IPS-15b (cell line): Measurements from ENCODE around the gene CFAP92.
A peak's percentile ranks its signal among the peaks of the same experiment; 100 is the strongest.

Experiments used
- H3K27me3 ChIP-seq: one replicate; pipeline ENCODE4 v1.6.1; 2013; ENCODE audit warnings: low read length; ENCODE audit not compliant: control insufficient read depth, insufficient read depth
- H3K36me3 ChIP-seq: one replicate; pipeline ENCODE4 v1.6.1; 2013; ENCODE audit warnings: low read length; ENCODE audit not compliant: control insufficient read depth, insufficient read depth
- H3K4me1 ChIP-seq: one replicate; pipeline ENCODE4 v1.6.1; 2013; ENCODE audit warnings: mild to moderate bottlenecking, low read length; ENCODE audit not compliant: control insufficient read depth, insufficient read depth
- H3K4me3 ChIP-seq: one replicate; pipeline ENCODE4 v1.5.1; 2013; ENCODE audit warnings: low read depth, low read length
- H3K9ac ChIP-seq: one replicate; pipeline ENCODE4 v1.6.1; 2013; ENCODE audit warnings: low read depth, mild to moderate bottlenecking, low read length
- H3K9me3 ChIP-seq: one replicate; pipeline ENCODE4 v1.6.1; 2013; ENCODE audit warnings: mild to moderate bottlenecking, low read length; ENCODE audit not compliant: control insufficient read depth, insufficient read depth

Gene CFAP92, protein sequence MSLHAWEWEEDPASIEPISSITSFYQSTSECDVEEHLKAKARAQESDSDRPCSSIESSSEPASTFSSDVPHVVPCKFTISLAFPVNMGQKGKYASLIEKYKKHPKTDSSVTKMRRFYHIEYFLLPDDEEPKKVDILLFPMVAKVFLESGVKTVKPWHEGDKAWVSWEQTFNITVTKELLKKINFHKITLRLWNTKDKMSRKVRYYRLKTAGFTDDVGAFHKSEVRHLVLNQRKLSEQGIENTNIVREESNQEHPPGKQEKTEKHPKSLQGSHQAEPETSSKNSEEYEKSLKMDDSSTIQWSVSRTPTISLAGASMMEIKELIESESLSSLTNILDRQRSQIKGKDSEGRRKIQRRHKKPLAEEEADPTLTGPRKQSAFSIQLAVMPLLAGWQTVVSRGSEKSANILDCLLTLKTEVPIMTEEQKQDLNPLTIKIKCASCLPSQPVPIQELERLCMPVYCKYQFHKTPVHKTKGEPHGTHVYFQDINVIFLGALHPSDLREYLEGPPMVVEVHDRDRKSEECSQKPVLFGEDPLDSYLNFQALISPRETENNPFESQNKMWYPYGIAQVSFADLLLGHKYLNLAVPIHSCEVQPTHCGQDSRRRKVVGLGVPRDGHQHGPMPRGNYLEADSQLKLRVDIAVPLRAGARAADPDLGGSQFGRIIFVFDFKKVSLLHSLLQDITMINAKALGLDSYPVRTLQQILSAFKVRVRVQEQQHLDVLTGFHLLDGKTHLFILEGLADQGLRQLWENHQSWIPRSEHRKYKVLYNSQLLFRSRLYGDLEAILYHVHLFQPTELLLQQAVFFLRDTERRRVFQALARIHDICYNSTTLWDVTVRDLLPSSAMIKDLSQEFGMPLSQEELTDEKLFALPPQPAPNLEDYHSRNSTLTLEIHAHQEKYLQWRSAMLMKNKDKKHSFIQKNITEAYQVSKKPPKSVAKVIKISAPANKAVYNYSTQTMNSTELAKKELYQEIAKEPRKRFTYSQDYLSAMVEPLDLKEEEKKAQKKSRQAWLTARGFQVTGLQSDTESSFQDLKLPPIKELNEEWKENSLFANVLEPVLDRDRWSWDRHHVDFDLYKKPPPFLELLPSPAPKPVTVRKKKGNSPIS

DNA sequence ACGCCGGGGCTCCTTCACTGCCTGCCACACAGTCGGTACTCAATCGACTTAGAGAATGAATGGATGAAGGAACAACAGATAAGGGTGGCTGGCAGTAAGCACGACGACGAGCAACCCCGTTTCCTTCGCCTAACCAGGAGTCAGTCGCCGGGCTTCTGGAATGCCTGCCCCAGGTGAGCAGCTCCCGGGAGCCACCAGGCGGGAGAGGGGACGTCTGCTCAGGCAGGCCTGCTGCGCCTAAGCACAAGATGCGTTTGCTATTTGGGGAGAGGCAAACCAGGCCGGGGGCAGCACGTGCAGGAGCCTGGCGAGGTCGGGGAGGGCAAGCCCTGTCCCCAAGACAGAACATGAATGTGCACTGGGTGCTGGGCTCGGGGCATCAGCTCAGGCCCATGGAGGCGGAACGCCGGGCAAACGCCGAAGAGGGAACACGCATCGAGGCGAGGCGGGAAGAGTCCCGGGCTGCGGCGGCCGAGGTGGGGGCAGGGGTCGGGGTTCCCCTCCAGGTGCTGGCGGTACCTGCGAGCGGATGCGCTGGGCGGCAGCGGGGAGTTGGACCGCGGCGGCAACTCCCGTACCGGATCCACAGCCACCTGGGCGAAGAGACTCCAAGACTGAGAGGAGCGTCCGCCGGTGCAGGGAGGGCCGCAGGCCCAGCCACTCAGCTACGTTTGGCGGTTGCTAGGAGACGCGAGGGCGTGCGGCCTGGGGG, at the start of gene CFAP92:
TSS of gene CFAP92 (minus strand) at position 616 of the 712 bp plus-strand sequence. CDS start 772 bp downstream, outside the sequence.
- Histone ChIP-seq H3K27me3 (peaks cover 66% of the 10 kb centered on the region), H3K4me1 (peaks cover 10% of the 10 kb centered on the region), H3K36me3 (no peaks in the 10 kb centered on the region), H3K9ac (peak within 1 kb of the TSS; percentile 12), H3K9me3 (no peaks in the 10 kb centered on the region), H3K4me3 (peak within 1 kb of the TSS; percentile 74)

DNA sequence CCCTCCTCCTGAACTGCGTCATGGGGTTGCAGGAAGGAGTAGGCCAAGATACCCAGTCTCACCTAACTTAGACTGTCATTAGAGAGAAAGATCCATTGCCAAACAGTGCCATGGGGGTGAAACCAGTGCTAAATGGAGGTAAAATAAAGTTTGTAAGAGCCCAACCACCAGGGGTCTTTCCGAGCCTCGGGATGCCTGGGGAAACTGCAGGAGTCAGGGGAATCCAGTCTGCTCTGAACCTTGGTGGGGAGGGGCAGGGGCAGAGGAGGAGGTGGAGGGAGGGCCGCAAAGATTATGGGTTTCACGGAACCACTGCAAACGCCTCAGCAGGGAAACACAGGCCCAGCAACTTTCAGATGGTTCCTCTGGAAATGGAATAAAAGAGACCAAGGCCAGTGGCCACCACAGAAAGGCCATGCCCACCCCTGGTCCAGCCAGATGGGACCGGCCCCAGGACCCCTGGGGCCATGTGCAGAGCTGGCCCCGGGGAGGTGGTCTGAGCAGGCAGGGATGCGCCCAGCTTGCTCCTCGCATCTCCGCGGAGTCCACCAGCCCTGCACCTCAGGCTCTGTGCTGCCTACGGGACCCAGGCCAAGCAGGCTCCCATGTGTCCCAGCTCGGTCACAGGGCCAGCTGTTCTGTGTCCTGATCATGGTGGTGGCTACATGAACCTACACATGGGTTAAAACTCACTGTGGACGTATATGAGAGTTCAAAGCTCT, 46.9 kb upstream of the CFAP92 start:
- H3K27me3 ChIP-seq: peaks cover 3% of the 10 kb centered on the region
- H3K4me1 ChIP-seq: no peaks in the 10 kb centered on the region
- H3K4me3 ChIP-seq: no peak overlapping the region
- H3K9me3 ChIP-seq: no peaks in the 10 kb centered on the region
- no peak overlapping the region for H3K9ac ChIP-seq
- no peaks in the 10 kb centered on the region for H3K36me3 ChIP-seq

DNA sequence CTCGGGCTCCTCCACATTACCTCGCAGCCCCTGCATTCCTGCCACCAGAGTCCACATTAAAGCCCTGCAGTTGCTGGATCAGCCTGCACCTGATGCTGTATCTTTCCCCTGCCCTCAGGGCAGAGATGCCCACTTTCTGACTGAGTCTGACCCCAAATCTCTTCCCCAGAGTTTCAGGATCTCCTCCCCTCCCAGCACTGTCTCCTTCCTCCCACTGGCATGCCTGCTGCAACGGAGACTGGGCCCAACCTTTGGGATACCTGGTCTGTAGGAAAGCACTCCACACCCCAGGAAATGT, 46.1 kb upstream of the CFAP92 start:
- no peaks in the 10 kb centered on the region for H3K4me1 ChIP-seq
- H3K4me3 ChIP-seq: no peak overlapping the region
- no peaks in the 10 kb centered on the region for H3K36me3 ChIP-seq
- H3K9me3 ChIP-seq: no peaks in the 10 kb centered on the region
- no peak overlapping the region for H3K9ac ChIP-seq
- H3K27me3 ChIP-seq: no peaks in the 10 kb centered on the region

DNA sequence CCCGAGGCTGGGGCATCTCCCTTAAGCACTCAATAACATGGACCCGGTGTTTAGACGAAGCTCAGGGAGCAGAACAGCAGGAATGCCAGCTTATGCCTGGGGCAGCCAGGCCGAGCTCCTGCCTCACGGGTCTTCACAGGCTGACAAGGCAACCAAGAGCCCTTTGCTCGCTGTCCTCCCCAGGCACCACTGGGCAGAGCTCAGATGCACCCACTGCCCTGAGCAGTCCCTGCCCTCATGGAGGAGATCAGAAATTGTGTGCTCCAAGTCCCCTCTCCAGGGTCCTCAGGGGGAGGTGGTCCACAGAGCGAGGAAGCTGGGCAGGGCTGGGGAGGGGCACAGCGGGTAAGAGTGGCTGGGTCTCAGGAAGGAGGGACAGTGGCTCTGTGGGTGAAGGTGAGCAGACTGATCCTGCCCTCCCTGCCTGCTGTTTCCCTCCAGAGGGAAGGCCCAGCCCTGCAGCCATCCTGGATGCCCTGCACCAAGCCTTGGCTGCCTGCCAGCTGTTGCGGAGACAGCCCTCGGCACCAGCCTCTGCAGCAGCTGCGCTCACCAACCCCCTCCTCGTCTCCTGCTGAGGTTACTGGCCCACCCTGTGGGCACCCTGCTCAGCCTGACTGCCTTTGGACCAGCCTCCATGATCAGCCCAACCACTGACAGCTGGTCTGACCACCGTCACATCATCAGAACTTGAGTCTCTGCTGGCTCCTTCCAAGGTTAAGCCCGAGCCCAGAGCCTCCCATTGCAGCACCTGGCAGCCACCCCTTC, 45.6 kb upstream of the CFAP92 start:
- Histone ChIP-seq H3K9ac (no peak overlapping the region), H3K36me3 (no peaks in the 10 kb centered on the region), H3K27me3 (no peaks in the 10 kb centered on the region), H3K9me3 (no peaks in the 10 kb centered on the region), H3K4me1 (no peaks in the 10 kb centered on the region), H3K4me3 (no peak overlapping the region)

DNA sequence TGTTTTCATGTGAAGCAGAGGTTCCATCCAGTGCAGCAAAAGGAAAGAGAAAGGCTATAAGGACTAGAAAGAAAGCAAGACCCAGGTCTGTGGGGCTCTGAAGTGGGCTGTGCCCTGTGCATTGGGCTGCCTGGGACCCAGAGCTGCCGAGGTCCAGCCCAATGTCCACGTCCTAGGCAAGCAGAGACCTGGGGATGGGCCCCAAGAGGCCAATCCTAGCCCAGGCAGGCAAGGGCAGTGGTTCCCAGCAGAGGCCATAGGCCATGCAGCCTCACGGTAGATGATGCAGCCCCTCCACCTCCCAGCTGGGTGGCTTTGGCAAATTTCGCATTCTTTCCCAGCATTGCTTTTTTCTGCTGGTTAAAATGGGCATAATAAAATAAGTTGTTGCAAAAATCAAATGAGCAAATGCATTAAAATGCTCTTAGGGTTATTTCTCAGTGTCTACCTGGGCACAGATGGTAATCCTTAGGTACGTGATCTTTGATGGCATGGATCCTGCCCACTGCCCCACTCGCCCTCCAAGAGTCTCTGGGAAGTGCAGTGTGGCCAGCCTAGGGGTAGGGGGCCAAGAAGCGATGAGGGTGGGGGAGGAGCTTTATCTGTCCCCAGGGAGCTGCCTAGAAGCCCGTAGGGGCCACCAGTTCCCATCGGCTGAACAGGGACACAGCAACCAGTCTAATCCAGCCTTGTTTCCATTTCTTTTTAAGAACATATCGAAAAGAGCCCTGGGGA, 44.4 kb upstream of the CFAP92 start:
- Histone ChIP-seq H3K9ac (no peak overlapping the region), H3K27me3 (no peaks in the 10 kb centered on the region), H3K9me3 (no peaks in the 10 kb centered on the region), H3K4me3 (no peak overlapping the region), H3K36me3 (no peaks in the 10 kb centered on the region), H3K4me1 (no peaks in the 10 kb centered on the region)

DNA sequence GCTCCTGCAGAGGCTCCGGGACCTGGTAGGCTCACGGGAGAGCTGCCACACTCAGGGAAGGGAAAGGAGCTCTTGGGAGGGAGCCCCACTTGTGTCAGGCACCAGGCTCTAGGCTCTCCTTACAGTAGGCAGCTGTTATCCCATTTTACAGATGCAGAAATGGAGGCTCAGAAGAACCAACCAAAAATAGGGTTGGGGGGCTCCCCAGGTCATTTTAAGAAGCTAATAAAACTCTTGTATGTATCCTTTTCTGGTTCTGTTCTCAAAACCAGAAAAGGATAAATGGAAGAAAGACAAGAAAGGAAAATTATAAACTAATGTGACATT, 43.2 kb upstream of the CFAP92 start:
- H3K9me3 ChIP-seq: no peaks in the 10 kb centered on the region
- no peaks in the 10 kb centered on the region for H3K4me1 ChIP-seq
- H3K9ac ChIP-seq: no peak overlapping the region
- H3K4me3 ChIP-seq: no peak overlapping the region
- no peaks in the 10 kb centered on the region for H3K27me3 ChIP-seq
- H3K36me3 ChIP-seq: no peaks in the 10 kb centered on the region

DNA sequence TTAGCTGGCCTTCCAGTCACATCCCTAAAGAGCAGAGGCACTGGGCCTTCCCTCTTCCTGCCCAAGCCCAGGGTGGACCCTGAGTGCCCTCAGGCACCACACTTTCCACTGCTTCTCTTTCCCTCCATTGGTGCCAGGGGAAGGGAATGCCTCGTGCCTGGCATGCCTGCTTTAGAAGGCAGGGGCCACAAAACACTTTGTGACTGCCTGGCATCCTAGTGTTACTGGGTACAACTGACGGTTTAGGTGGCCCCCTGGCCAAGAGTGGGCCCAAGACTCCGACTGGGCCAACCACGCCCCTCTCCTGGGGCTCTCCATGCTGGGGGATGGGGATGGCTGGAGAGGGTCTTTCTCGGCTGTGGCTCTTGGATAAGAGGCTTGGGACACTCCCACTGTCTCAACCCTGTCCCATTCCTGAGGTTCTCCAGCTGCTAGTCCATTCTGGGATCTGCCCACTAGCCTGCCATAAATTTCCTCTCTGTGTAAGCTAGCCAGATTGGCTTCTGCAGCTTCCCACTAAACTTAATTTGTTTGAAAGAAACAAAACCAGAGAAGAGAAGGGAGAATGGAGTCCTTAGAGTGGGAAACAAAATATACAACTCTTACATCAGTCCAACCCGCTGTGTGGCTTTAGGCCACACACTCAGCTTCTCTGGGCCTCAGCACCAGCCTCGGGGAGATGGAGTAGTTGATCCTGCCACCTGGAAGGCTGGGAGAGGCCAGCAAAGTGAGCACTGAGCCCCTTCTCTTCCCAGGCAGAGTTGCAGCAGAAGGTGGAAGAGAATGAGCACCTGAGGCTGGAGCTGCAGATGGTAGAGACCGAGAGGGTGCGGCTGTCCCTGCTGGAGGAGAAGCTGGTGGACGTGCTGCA, 42.6 kb upstream of the CFAP92 start:
- Histone ChIP-seq H3K9ac (no peak overlapping the region), H3K9me3 (no peaks in the 10 kb centered on the region), H3K27me3 (no peaks in the 10 kb centered on the region), H3K4me1 (no peaks in the 10 kb centered on the region), H3K36me3 (no peaks in the 10 kb centered on the region), H3K4me3 (no peak overlapping the region)

DNA sequence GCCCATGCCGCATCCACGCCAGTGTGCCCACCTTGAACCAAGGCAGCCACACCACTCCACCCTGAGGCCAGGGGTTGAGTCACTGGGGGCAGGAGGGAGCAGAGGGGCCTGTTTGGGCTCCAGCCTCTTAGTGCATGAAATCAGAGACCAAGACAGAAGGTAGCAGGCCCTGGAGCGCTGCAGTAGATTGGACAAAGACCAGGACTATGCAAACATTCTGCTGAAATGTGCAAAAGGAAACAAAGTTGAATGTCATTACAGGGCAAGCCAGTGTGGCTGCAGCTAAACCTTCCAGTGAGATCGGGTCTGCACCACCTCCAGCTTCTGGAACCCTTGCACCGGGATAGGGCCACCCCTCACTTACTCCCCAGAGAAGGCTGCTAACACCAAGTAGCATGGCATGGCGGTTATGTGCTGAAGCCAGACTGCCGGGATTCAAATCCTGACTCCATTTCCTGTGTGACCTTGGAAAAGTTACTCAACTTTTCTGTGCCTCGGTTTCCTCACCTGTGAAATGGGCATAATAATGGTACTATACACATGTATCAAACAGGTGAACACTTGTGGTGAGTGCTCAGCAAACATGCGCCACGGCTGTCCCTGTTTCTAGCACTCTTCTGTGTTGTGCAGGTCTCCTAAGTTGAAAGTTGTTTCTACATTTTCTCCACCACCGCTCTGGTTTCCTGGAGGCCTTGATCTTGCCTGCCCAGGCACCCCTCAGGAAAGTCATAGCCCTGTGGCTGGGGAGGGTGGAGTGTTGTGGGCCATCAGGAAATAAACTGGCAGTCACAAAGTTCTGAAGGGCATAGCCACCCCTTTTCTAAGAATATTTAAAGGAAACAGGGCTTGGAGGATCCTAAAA, 41.7 kb upstream of the CFAP92 start:
- H3K27me3 ChIP-seq: no peaks in the 10 kb centered on the region
- no peaks in the 10 kb centered on the region for H3K9me3 ChIP-seq
- no peaks in the 10 kb centered on the region for H3K36me3 ChIP-seq
- H3K9ac ChIP-seq: no peak overlapping the region
- H3K4me3 ChIP-seq: no peak overlapping the region
- H3K4me1 ChIP-seq: no peaks in the 10 kb centered on the region

DNA sequence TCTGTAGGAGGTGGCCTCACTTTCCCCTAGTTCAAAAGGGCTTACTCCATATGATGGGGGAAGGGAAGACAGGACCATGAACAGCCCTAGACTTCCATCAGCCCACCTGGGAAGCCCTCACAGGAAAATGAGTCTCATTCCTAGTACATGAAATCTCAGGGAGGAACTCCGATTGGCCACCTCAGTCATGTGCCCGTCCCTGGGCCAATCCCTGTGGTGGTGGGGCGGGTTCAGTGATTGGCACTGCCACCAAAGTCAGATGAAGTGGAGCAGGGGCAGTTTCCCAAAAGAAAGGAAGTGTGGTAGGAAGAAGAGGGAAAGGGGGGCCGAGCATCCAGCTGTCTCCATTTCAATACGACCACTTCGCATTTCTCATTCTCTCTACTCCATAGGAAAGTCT, 40.8 kb upstream of the CFAP92 start:
- no peak overlapping the region for H3K4me3 ChIP-seq
- H3K36me3 ChIP-seq: no peaks in the 10 kb centered on the region
- no peak overlapping the region for H3K9ac ChIP-seq
- no peaks in the 10 kb centered on the region for H3K4me1 ChIP-seq
- H3K27me3 ChIP-seq: no peaks in the 10 kb centered on the region
- no peaks in the 10 kb centered on the region for H3K9me3 ChIP-seq
